ENCODE results near the gene BMP8A. TPM values are rescaled to one million over a fixed set of nuclear protein-coding genes. Genes with fewer than 3 reads are reported as not detected.
A peak's percentile ranks its signal among the peaks of the same experiment; 100 is the strongest.
"Not testable (repeated sequence)": the region's sequence is repeated elsewhere in the genome, so short reads cannot be mapped to it uniquely, and the experiment has no call there.

Gene BMP8A
- total RNA-seq, 1 experiment from 2014 or later: 0.07 TPM

DNA sequence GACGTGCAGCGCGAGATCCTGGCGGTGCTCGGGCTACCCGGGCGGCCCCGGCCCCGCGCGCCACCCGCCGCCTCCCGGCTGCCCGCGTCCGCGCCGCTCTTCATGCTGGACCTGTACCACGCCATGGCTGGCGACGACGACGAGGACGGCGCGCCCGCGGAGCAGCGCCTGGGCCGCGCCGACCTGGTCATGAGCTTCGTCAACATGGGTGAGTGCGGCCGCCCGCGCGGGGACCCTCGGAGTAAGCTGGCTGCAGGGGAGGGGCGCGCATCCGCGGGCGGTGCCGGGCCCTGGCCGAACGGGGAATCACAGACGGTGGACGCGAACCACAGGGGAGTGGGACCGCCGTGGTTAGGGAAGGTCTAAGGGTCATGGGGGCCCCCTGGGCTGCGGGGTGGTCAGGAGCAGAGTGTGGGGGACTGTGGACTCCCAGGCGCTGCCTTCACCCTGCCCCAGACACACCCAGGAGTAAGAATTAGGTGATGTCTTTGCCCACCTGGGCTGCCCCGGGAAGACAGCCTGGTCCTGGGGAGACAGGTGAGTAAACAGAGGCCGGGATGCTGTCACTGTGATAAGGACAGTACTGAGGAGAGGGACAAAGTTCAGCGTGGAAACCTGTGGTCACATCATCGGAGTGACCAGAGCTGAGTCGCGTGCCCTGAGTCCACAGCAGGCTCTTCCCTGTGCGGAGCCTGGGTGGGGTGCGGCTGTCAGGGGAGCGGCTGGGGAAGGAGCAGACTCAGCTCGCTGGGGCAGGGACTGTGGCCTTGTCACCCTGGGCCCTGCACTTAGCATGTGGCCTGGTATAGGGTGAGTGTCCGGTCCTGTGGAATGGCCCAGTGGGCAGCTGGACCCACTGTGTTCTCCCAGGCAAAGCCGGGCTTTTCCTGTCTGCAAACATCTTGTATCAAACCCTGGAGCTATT lies 944 bp downstream of the BMP8A start:
- peaks cover 54% of the 10 kb centered on the region for H3K27me3 ChIP-seq (ENCODE audit: control insufficient read depth, insufficient read depth, low read length)
- DNase-seq: peak; percentile 50
- not testable (repeated sequence) for H3K36me3 ChIP-seq (replicated peaks; ENCODE audit: control insufficient read depth, insufficient read depth, low read length); H3K4me3 ChIP-seq (ENCODE audit: insufficient read depth, low read depth, low read length)

- peak; percentile 28 for DNase-seq
- H3K36me3 ChIP-seq (replicated peaks; ENCODE audit: control insufficient read depth, insufficient read depth, low read length); H3K4me3 ChIP-seq (ENCODE audit: insufficient read depth, low read depth, low read length): not testable (repeated sequence)
- H3K27me3 ChIP-seq (ENCODE audit: control insufficient read depth, insufficient read depth, low read length): peaks cover 54% of the 10 kb centered on the region
Measured at GRCh38 chr1:39493043-39493810, 1.8 kb downstream of the BMP8A start.

- H3K27me3 ChIP-seq (ENCODE audit: control insufficient read depth, insufficient read depth, low read length): peaks cover 43% of the 10 kb centered on the region
- no peaks in the 10 kb centered on the region for H3K36me3 ChIP-seq (replicated peaks; ENCODE audit: control insufficient read depth, insufficient read depth, low read length)
- no peak for DNase-seq
- no peak overlapping the region for H3K4me3 ChIP-seq (ENCODE audit: insufficient read depth, low read depth, low read length)
Measured at GRCh38 chr1:39494671-39495410, 3.4 kb downstream of the BMP8A start.

- peaks cover 27% of the 10 kb centered on the region for H3K27me3 ChIP-seq (ENCODE audit: control insufficient read depth, insufficient read depth, low read length)
- not testable (repeated sequence) for DNase-seq; H3K4me3 ChIP-seq (ENCODE audit: insufficient read depth, low read depth, low read length); H3K36me3 ChIP-seq (replicated peaks; ENCODE audit: control insufficient read depth, insufficient read depth, low read length)
Measured at GRCh38 chr1:39496520-39496919, 5.1 kb downstream of the BMP8A start.

GRCh38 chr1:39497585-39497984 lies 6.1 kb downstream of the BMP8A start:
- Histone ChIP-seq H3K4me3 (ENCODE audit: insufficient read depth, low read depth, low read length) (no peak overlapping the region), H3K36me3 (replicated peaks; ENCODE audit: control insufficient read depth, insufficient read depth, low read length) (no peaks in the 10 kb centered on the region), H3K27me3 (ENCODE audit: control insufficient read depth, insufficient read depth, low read length) (peaks cover 20% of the 10 kb centered on the region)
- DNase-seq: no peak

- DNase-seq; H3K36me3 ChIP-seq (replicated peaks; ENCODE audit: control insufficient read depth, insufficient read depth, low read length); H3K4me3 ChIP-seq (ENCODE audit: insufficient read depth, low read depth, low read length): not testable (repeated sequence)
- peaks cover 14% of the 10 kb centered on the region for H3K27me3 ChIP-seq (ENCODE audit: control insufficient read depth, insufficient read depth, low read length)
Measured at GRCh38 chr1:39498096-39498710, 6.8 kb downstream of the BMP8A start.

GRCh38 chr1:39498821-39499220 lies 7.4 kb downstream of the BMP8A start:
- not testable (repeated sequence) for H3K27me3 ChIP-seq (ENCODE audit: control insufficient read depth, insufficient read depth, low read length); H3K36me3 ChIP-seq (replicated peaks; ENCODE audit: control insufficient read depth, insufficient read depth, low read length); DNase-seq; H3K4me3 ChIP-seq (ENCODE audit: insufficient read depth, low read depth, low read length)

DNA sequence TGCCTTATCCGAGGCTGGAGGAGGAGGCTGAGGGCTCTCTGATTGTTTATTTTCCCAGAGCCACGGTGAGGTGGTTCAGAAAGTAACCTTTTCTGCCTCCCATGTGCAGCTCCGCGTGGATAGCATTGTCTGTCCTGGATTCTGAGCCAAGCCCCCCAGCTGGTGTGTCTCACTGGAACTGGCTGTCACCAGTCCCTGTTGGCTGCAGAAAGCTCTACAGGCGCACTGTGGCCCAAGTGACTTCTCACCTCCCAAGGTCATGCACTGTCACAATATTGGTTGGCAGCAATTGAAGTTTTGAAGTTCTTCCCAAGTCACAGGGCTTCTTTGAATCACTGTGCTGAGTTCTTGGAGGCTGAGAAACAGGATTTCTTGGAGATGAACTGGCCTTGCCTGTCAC lies 8.2 kb downstream of the BMP8A start:
- Histone ChIP-seq H3K4me3 (ENCODE audit: insufficient read depth, low read depth, low read length) (no peak overlapping the region), H3K36me3 (replicated peaks; ENCODE audit: control insufficient read depth, insufficient read depth, low read length) (no peaks in the 10 kb centered on the region), H3K27me3 (ENCODE audit: control insufficient read depth, insufficient read depth, low read length) (peaks cover under 1% of the 10 kb centered on the region; the same call in 1 of the 2 replicates)
- no peak for DNase-seq

DNA sequence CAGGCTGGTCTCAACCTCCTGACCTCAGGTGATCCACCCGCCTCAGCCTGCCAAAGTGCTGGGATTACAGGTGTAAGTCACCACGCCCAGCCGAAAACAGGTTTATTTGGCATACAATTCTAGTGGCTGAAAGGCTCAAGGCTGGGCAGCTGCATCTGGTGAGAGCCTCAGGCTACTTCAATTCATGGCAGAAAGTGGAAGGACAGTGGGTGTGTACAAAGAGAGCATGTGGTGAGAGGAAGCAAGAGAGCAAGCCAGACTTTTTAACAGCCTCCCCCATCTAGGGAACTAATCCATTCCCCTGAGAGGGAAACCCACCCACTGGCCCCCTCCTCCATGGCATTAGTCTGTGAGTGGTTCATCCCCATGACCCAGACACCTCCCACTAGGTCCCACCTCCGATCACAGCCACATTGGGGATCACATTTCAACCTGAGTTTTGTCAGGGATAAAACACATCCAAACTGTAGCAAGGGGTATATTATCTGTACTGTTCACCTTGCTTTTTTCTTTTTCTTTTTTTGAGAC lies 9.5 kb downstream of the BMP8A start:
- H3K4me3 ChIP-seq (ENCODE audit: insufficient read depth, low read depth, low read length): no peak overlapping the region
- H3K27me3 ChIP-seq (ENCODE audit: control insufficient read depth, insufficient read depth, low read length): no peaks in the 10 kb centered on the region

DNA sequence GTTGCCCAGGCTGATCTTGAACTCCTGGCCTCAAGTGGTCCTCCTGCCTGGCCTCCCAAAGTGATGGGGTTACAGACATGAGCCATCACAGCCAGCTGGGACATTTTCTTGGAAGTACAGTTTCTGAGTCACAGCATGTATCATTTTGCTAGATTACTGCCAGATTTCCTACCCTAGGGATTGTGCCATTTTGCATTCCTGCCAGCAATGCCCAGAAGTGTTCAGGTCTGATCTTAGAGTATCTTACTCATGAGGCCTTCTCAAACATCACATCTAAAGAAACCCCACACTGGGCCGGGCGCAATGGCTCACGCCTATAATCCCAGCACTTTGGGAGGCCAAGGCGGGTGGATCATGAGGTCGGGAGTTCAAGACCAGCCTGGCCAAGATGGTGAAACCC lies 10.2 kb downstream of the BMP8A start:
- Histone ChIP-seq H3K36me3 (replicated peaks; ENCODE audit: control insufficient read depth, insufficient read depth, low read length) (no peaks in the 10 kb centered on the region), H3K27me3 (ENCODE audit: control insufficient read depth, insufficient read depth, low read length) (no peaks in the 10 kb centered on the region), H3K4me3 (ENCODE audit: insufficient read depth, low read depth, low read length) (no peak overlapping the region)
- no peak for DNase-seq

More for the DNA sequence above, 9.5 kb downstream of the BMP8A start:
- DNase-seq: no peak
- H3K36me3 ChIP-seq (replicated peaks; ENCODE audit: control insufficient read depth, insufficient read depth, low read length): no peaks in the 10 kb centered on the region

DNA sequence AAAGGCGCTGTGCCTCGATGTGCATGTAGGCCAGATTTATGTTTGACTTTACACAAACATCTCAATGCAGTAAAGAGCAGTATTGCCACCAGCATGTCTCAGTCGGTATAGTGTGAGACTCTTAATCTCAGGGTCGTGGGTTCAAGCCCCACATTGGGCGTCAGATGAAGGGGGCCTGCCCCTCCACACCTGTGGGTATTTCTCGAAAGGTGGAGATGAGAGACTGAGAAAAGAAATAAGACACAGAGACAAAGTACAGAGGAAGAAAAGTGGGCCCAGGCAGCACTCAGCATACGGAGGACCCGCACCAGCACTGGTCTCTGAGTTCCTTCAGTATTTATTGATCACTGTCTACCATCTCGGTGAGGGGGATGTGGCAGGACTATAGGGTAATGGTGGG lies 13.0 kb downstream of the BMP8A start:
- DNase-seq; H3K36me3 ChIP-seq (replicated peaks; ENCODE audit: control insufficient read depth, insufficient read depth, low read length); H3K27me3 ChIP-seq (ENCODE audit: control insufficient read depth, insufficient read depth, low read length); H3K4me3 ChIP-seq (ENCODE audit: insufficient read depth, low read depth, low read length): not testable (repeated sequence)

DNA sequence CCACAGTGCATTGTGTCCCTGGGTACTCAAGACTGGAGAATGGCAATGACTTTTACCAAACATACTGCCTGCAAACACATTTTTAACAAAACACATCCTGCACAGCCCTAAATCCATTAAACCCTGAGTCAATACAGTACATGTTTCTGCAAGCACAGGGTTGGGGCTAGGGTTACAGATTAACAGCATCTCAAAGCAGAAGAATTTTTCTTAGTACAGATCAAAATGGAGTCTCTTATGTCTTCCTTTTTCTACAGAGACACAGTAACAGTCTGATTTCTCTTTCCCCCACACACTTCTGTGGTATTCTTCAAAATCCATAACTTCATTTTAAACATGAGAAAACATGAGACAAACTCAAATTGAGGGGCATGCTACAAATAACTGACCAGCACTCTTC lies 13.9 kb downstream of the BMP8A start:
- Histone ChIP-seq H3K27me3 (ENCODE audit: control insufficient read depth, insufficient read depth, low read length) (no peaks in the 10 kb centered on the region), H3K4me3 (ENCODE audit: insufficient read depth, low read depth, low read length) (no peak overlapping the region), H3K36me3 (replicated peaks; ENCODE audit: control insufficient read depth, insufficient read depth, low read length) (no peaks in the 10 kb centered on the region)
- no peak for DNase-seq

DNA sequence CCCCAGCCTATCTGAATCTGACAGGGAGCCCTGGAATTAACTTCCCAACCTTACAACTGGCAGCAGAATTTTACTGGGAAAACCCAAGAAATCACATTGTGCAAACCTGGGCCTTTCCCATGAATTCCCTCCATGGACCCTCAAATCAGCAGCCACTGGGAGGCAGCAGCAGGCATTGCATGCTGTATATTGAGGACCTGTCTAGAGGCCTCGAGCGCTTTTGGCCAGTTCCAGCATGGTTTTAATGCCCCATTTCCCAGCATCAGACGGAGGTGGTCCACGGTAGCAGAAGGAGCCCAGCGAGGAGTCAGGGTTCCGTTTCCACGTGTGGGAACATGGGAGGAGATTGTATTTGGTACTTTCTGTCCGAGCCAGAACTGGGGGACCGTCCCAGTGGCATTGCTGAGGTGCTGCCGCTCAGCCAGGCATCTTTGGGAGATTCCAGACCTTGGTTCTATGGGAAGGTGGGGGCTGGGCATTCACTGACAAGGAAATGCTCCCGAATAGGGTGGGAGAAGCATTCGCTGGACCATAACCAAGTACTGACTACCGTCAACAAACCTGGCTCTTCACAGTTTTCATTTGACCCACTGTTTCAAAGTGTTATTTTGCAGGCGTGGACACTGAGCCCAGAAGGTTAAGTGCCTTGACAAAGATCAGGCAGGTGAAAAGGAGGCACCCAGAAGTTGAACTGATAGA lies 15.9 kb downstream of the BMP8A start:
- Histone ChIP-seq H3K36me3 (replicated peaks; ENCODE audit: control insufficient read depth, insufficient read depth, low read length) (no peaks in the 10 kb centered on the region), H3K27me3 (ENCODE audit: control insufficient read depth, insufficient read depth, low read length) (no peaks in the 10 kb centered on the region), H3K4me3 (ENCODE audit: insufficient read depth, low read depth, low read length) (no peak overlapping the region)
- DNase-seq: peak; percentile 79
